ENCODE measurements around the gene CNTN6. TPM values are rescaled to one million over a fixed set of nuclear protein-coding genes. Genes with fewer than 3 reads are reported as not detected.

The CNTN6 gene
- total RNA-seq, 1 donor from 2014 or later, result 3.5 TPM

- no peak for DNase-seq
Measured at GRCh38 chr3:1423566-1424089, 330.8 kb downstream of the CNTN6 start.

- no peak for DNase-seq
Measured at GRCh38 chr3:1439395-1439794, 346.6 kb downstream of the CNTN6 start.

GRCh38 chr3:1442271-1442670 is 349.4 kb downstream of the CNTN6 start:
- no peak for DNase-seq

GRCh38 chr3:1444195-1444594 is 351.4 kb downstream of the CNTN6 start:
- DNase-seq, result no peak

- DNase-seq, result no peak
Measured at GRCh38 chr3:1446531-1446930, 353.7 kb downstream of the CNTN6 start.

GRCh38 chr3:1447452-1447851 is 354.6 kb downstream of the CNTN6 start:
- DNase-seq, result no peak

- no peak for DNase-seq
Measured at GRCh38 chr3:1448443-1448842, 355.6 kb downstream of the CNTN6 start.

Small RNAs within 50 kb of the gene (small RNA-seq; reads per million reads assigned to genes)
- not detected for gene CRB3P1 (ENCODE audit: low replicate concordance)
- gene RN7SL120P (ENCODE audit: low replicate concordance), result not detected
